Ishikawa (cell line): Measurements from ENCODE around the gene CEBPG.

ENCODE experiments used
- CEBPB ChIP-seq: IDR thresholded peaks from 2 replicates; pipeline ENCODE4 v1.6.1; 2012
- CREB1 ChIP-seq: IDR thresholded peaks from 2 replicates; pipeline ENCODE4 v1.6.1; 2012; ENCODE audit warnings: low read depth
- FOXM1 ChIP-seq: IDR thresholded peaks from 2 replicates; pipeline ENCODE4 v1.6.1; 2012; ENCODE audit warnings: low read depth, borderline replicate concordance
- RAD21 ChIP-seq: IDR thresholded peaks from 2 replicates; pipeline ENCODE4 v1.6.1; 2012; ENCODE audit warnings: low read depth
- TAF1 ChIP-seq: IDR thresholded peaks from 2 replicates; pipeline ENCODE4 v1.6.1; 2012; ENCODE audit warnings: low read depth, mild to moderate bottlenecking
- YY1 ChIP-seq: IDR thresholded peaks from 2 replicates; pipeline ENCODE4 v1.6.1; 2012; ENCODE audit warnings: low read depth
- TF ChIP-seq, protein P1 (sequence below): IDR thresholded peaks from 2 replicates; pipeline ENCODE4 v1.6.1; 2012; ENCODE audit warnings: low read depth, mild to moderate bottlenecking
- TF ChIP-seq, protein P2 (sequence below): IDR thresholded peaks from 2 replicates; pipeline ENCODE4 v1.6.1; 2012

DNA sequence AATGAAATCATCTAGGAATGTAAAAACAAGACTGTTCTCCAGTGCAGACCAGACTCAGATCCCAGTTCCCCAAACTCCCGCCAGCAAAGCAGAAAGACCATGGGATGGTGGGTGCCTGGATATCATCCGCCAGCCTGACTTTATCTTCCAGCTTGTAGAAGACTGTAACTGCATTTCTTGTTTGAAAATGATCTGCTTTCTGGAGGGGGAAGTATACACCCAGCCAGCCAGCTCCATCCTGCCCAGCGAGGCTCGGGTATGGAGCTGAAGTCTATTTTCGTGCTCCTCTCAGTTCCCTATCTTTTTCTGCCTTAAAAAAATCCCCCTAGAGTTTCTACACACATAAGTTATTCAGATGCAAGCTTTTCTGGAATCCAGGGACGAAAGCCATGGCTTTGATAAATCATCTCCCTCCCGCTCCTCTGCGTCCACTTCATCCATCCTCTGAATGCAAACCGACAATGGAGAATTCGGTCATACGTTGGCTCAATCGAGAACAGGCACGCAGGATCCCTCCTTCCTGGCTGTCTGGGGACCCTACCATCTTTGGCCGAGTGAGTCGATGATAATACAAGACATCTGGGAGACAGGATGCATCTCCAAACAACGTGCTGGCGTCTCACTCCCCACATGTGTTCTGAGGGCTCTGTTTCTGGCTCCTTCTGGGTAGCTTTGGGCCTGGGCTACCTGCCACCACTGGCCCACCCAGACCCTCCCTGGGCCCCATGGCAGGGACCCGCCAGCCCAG, 31.2 kb downstream of the CEBPG start:
- no peak for TF ChIP-seq TAF1
- TF ChIP-seq RAD21: no peak
- TF ChIP-seq FOXM1: no peak
- TF ChIP-seq CREB1: no peak
- TF ChIP-seq, protein P1, sequence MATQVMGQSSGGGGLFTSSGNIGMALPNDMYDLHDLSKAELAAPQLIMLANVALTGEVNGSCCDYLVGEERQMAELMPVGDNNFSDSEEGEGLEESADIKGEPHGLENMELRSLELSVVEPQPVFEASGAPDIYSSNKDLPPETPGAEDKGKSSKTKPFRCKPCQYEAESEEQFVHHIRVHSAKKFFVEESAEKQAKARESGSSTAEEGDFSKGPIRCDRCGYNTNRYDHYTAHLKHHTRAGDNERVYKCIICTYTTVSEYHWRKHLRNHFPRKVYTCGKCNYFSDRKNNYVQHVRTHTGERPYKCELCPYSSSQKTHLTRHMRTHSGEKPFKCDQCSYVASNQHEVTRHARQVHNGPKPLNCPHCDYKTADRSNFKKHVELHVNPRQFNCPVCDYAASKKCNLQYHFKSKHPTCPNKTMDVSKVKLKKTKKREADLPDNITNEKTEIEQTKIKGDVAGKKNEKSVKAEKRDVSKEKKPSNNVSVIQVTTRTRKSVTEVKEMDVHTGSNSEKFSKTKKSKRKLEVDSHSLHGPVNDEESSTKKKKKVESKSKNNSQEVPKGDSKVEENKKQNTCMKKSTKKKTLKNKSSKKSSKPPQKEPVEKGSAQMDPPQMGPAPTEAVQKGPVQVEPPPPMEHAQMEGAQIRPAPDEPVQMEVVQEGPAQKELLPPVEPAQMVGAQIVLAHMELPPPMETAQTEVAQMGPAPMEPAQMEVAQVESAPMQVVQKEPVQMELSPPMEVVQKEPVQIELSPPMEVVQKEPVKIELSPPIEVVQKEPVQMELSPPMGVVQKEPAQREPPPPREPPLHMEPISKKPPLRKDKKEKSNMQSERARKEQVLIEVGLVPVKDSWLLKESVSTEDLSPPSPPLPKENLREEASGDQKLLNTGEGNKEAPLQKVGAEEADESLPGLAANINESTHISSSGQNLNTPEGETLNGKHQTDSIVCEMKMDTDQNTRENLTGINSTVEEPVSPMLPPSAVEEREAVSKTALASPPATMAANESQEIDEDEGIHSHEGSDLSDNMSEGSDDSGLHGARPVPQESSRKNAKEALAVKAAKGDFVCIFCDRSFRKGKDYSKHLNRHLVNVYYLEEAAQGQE: no peak
- no peak for TF ChIP-seq CEBPB
- TF ChIP-seq, protein P2, sequence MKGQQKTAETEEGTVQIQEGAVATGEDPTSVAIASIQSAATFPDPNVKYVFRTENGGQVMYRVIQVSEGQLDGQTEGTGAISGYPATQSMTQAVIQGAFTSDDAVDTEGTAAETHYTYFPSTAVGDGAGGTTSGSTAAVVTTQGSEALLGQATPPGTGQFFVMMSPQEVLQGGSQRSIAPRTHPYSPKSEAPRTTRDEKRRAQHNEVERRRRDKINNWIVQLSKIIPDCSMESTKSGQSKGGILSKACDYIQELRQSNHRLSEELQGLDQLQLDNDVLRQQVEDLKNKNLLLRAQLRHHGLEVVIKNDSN: no peak
- TF ChIP-seq YY1: no peak
